Measurements from ENCODE around the gene SDS.

- no peak for TF ChIP-seq EZH2 (IDR thresholded peaks at IDR 0.05; ENCODE audit: borderline replicate concordance)
- no peak for TF ChIP-seq CTCF (IDR thresholded peaks at IDR 0.05; ENCODE audit: poor library complexity)
These were observed 10.9 kb upstream of the SDS start for GRCh38 chr12:113414519-113415038.
